Ectodermal cell (in vitro differentiated cells): ENCODE measurements around the gene TUBGCP6. TPM values are rescaled to one million over a fixed set of nuclear protein-coding genes. Genes with fewer than 3 reads are reported as not detected.

ENCODE experiments used
- H3K27ac ChIP-seq: 2 replicates; pipeline ENCODE4 v1.7.0; 2013; ENCODE audit warnings: mild to moderate bottlenecking, low read depth, low read length; ENCODE audit not compliant: insufficient read depth, poor library complexity, severe bottlenecking
- H3K27me3 ChIP-seq: 2 replicates; pipeline ENCODE4 v1.7.0; 2013; ENCODE audit warnings: mild to moderate bottlenecking, low read length; ENCODE audit not compliant: insufficient read depth, control insufficient read depth, poor library complexity, severe bottlenecking
- H3K36me3 ChIP-seq: one replicate; pipeline ENCODE4 v1.7.0; 2013; ENCODE audit warnings: low read length; ENCODE audit not compliant: control insufficient read depth, insufficient read depth
- H3K4me1 ChIP-seq: one replicate; pipeline ENCODE4 v1.7.0; 2013; ENCODE audit warnings: low read length; ENCODE audit not compliant: control insufficient read depth, insufficient read depth
- H3K4me3 ChIP-seq: 2 replicates; pipeline ENCODE4 v1.7.0; 2013; ENCODE audit warnings: low read depth, low read length, control low read depth; ENCODE audit not compliant: insufficient read depth
- H3K9me3 ChIP-seq: 2 replicates; pipeline ENCODE4 v1.7.0; 2013; ENCODE audit warnings: mild to moderate bottlenecking, low read length, moderate library complexity; ENCODE audit not compliant: control insufficient read depth
- WGBS, 2 experiments: methylation state at CpG; one replicate each; pipeline ENCODE4 v1.1.7; 2013; ENCODE audit warnings: missing lambda C conversion rate in 2 of 2; 5-methylcytosine and 5-hydroxymethylcytosine counted together
- polyA plus RNA-seq, 4 experiments: library from polyadenylated mRNA; stranded (reverse); fragments of 50-300 nt; gene quantifications; one replicate each; pipeline ENCODE4 v1.2.3, GENCODE V29; 2013

TUBGCP6 gene
- 39.1 TPM for polyA plus RNA-seq (2013, experiment 1 of 4)
- 44.9 TPM for polyA plus RNA-seq (2013, experiment 2 of 4)
- polyA plus RNA-seq (2013, experiment 3 of 4): 35.3 TPM
- polyA plus RNA-seq (2013, experiment 4 of 4): 37.4 TPM

GRCh38 chr22:50244420-50245213 is at the start of gene TUBGCP6:
TUBGCP6 (minus strand) TSS chr22:50245023; CDS start chr22:50244459, 564 bp downstream.
- WGBS, 2 experiments: 1% methylated on average over 76 of the region's 76 CpGs
- Histone ChIP-seq H3K9me3 (no peaks in the 10 kb centered on the region), H3K36me3 (peaks cover 5% of the 10 kb centered on the region), H3K27ac (peak within 1 kb of the TSS; percentile 40), H3K27me3 (no peaks in the 10 kb centered on the region), H3K4me3 (peak within 1 kb of the TSS; percentile 96), H3K4me1 (peaks cover 13% of the 10 kb centered on the region)

- H3K36me3 ChIP-seq: peaks cover 6% of the 10 kb centered on the region
- no peaks in the 10 kb centered on the region for H3K9me3 ChIP-seq
- peak overlapping the region; percentile 78 for H3K27ac ChIP-seq
- H3K4me3 ChIP-seq: no peak overlapping the region
- 78 to 84% methylated on average over 5 of the region's 5 CpGs for WGBS, 2 experiments
- peaks cover 36% of the 10 kb centered on the region for H3K4me1 ChIP-seq
- H3K27me3 ChIP-seq: peaks cover under 1% of the 10 kb centered on the region
Measured at GRCh38 chr22:50294319-50294656, 49.5 kb upstream of the TUBGCP6 start.

GRCh38 chr22:50293441-50294318 is 48.9 kb upstream of the TUBGCP6 start:
- Histone ChIP-seq H3K36me3 (peaks cover 11% of the 10 kb centered on the region), H3K4me3 (peak overlapping the region; percentile 24), H3K9me3 (no peaks in the 10 kb centered on the region), H3K27ac (peak overlapping the region; percentile 78), H3K27me3 (no peaks in the 10 kb centered on the region), H3K4me1 (peaks cover 33% of the 10 kb centered on the region)
- WGBS, 2 experiments: 26 to 27% methylated on average over 42 of the region's 42 CpGs

GRCh38 chr22:50292643-50293440 is 48.0 kb upstream of the TUBGCP6 start:
- H3K36me3 ChIP-seq: peaks cover 18% of the 10 kb centered on the region
- H3K9me3 ChIP-seq: no peaks in the 10 kb centered on the region
- WGBS, 2 experiments: 63% methylated on average over 29 of the region's 29 CpGs
- H3K27me3 ChIP-seq: no peaks in the 10 kb centered on the region
- H3K4me3 ChIP-seq: peak overlapping the region; percentile 24
- H3K27ac ChIP-seq: peak overlapping the region; percentile 78
- peaks cover 33% of the 10 kb centered on the region for H3K4me1 ChIP-seq

DNA sequence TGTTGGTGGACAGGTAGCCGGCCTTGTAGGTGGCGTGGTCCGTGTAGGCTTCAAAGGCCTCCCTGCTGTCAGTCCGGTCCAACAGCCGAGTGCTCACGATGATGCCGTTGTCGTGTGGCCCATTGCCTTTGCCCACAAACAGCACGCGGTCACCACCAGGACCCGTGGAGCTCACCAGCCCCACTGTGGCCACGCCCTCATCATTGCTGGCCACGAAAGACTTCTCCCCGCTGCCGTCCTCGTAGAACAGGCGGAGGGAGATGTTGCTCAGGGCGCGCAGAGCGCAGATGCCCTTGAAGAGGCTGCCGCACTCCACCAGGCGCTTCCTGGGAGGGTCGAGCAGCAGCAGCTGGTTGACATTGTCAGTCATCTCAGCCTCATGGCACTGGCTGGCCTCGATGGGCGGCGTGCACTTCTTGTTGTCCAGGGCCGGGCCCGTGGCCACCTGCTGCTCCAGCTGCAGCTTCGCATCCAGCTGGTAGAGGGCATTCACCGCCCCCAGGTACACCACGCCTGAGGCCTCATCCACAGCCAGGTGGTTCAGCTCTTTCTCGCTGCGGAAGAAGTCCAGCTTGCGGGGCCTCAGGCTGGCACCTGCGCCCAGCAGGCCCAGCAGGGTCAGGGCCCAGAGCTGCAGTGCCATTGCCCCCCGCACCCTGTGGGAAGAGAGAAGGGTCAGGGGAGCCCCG is 45.3 kb upstream of the TUBGCP6 start:
- Histone ChIP-seq H3K9me3 (no peaks in the 10 kb centered on the region), H3K4me1 (peaks cover 26% of the 10 kb centered on the region), H3K27me3 (no peaks in the 10 kb centered on the region), H3K36me3 (peaks cover 31% of the 10 kb centered on the region), H3K27ac (no peak overlapping the region), H3K4me3 (no peak overlapping the region)
- whole genome bisulfite sequencing, 2 experiments: 96% methylated on average over 37 of the region's 37 CpGs

GRCh38 chr22:50289151-50289941 is 44.5 kb upstream of the TUBGCP6 start:
- H3K9me3 ChIP-seq: no peaks in the 10 kb centered on the region
- H3K27ac ChIP-seq: no peak overlapping the region
- H3K27me3 ChIP-seq: no peaks in the 10 kb centered on the region
- WGBS, 2 experiments: 96 to 97% methylated on average over 57 of the region's 57 CpGs
- peaks cover 37% of the 10 kb centered on the region for H3K36me3 ChIP-seq
- no peak overlapping the region for H3K4me3 ChIP-seq
- peaks cover 20% of the 10 kb centered on the region for H3K4me1 ChIP-seq

DNA sequence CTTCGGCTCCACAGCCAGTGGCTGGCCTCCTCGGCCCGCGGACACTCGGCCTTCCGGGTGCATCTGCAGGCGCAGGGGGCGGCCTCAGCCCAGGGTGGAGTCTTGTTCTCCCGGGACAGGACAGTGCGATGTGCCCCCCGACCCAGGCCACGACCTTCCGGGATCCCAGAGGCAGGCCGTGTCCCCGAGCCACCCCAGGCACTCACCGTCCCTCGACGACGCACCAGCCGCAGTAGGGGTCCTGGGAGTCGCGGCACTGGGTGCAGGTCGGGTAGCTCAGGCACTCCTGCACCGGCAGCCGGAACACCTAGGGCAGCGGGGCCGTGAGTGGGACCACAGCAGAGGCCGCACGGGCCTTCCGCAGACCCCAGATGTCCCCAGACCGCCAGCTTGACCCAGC is 42.9 kb upstream of the TUBGCP6 start:
- Histone ChIP-seq H3K4me1 (peaks cover 5% of the 10 kb centered on the region), H3K27ac (no peak overlapping the region), H3K9me3 (no peaks in the 10 kb centered on the region), H3K36me3 (peaks cover 45% of the 10 kb centered on the region), H3K27me3 (no peaks in the 10 kb centered on the region), H3K4me3 (no peak overlapping the region)
- 96 to 97% methylated on average over 31 of the region's 31 CpGs for WGBS, 2 experiments

DNA sequence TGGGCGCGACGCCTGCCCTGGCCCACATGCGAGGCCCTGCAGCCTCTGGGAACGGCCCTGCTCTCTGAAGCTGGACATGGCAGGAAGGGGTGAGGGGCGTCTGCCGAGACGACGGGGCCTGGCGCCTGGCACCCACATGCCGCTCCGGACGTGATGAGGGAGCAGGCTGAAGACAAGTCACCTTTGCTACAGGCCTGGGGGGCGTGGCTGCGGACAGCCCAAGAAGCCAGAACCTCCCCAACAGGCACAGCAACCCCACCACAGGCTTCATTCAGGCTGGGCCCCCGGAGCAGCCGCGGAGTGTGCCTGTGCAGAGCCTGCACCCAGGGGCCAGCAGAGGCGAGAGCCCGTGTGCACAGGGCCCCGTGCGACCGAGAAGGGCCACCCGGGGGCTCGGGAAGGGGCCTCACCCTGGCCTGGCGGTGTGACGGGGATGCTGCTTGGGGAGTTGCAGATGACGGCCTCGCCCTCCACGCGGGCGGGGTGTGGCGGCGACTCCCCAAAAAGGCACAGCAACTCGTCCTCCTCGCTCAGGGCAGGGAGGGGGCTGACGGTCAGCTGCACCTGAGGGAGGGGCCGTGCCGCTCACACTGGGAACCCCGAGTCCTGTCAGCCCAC is 42.0 kb upstream of the TUBGCP6 start:
- H3K4me1 ChIP-seq: no peaks in the 10 kb centered on the region
- no peaks in the 10 kb centered on the region for H3K27me3 ChIP-seq
- H3K27ac ChIP-seq: no peak overlapping the region
- H3K36me3 ChIP-seq: peaks cover 52% of the 10 kb centered on the region
- no peaks in the 10 kb centered on the region for H3K9me3 ChIP-seq
- H3K4me3 ChIP-seq: no peak overlapping the region
- WGBS, 2 experiments: 96% methylated on average over 40 of the region's 40 CpGs
